ENCODE measurements around the gene ARHGEF38.

DNA sequence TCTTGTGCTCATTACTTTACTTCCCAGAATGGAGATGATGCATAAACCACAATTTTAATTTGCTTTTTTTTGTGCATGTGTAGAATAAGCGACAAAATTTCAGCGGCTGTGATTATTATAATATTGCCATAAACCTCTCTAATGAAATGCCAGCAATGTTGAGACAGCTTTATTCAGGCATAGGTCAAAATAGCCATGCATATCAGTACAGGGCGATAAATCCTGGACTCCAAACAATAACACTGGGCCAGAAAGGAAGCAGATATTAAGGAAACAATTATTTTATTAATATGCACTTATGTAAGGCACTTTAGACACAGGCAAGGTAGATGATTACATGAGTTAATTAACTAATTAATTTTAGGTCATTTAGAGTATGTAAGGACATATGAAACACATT, 47.1 kb downstream of the ARHGEF38 start:
- TF ChIP-seq YY1 (IDR thresholded peaks at IDR 0.05) (no peak), RXRA (IDR thresholded peaks at IDR 0.05) (no peak), TAF1 (conservative IDR thresholded peaks at IDR 0.05) (no peak), RAD21 (IDR thresholded peaks at IDR 0.05) (no peak), JUND (IDR thresholded peaks at IDR 0.05) (no peak), GABPA (IDR thresholded peaks at IDR 0.05 in 1 of 2, conservative IDR thresholded peaks at IDR 0.05 in 1 of 2) (no peak)
- TF ChIP-seq, protein P1, sequence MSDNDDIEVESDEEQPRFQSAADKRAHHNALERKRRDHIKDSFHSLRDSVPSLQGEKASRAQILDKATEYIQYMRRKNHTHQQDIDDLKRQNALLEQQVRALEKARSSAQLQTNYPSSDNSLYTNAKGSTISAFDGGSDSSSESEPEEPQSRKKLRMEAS (IDR thresholded peaks at IDR 0.05), result no peak
- TF ChIP-seq, protein P2, sequence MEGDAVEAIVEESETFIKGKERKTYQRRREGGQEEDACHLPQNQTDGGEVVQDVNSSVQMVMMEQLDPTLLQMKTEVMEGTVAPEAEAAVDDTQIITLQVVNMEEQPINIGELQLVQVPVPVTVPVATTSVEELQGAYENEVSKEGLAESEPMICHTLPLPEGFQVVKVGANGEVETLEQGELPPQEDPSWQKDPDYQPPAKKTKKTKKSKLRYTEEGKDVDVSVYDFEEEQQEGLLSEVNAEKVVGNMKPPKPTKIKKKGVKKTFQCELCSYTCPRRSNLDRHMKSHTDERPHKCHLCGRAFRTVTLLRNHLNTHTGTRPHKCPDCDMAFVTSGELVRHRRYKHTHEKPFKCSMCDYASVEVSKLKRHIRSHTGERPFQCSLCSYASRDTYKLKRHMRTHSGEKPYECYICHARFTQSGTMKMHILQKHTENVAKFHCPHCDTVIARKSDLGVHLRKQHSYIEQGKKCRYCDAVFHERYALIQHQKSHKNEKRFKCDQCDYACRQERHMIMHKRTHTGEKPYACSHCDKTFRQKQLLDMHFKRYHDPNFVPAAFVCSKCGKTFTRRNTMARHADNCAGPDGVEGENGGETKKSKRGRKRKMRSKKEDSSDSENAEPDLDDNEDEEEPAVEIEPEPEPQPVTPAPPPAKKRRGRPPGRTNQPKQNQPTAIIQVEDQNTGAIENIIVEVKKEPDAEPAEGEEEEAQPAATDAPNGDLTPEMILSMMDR (IDR thresholded peaks at IDR 0.05; ENCODE audit: low read depth, low read length, missing input control), result no peak
- TF ChIP-seq, protein P3, sequence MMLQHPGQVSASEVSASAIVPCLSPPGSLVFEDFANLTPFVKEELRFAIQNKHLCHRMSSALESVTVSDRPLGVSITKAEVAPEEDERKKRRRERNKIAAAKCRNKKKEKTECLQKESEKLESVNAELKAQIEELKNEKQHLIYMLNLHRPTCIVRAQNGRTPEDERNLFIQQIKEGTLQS (IDR thresholded peaks at IDR 0.05), result no peak
- TF ChIP-seq, protein P4, sequence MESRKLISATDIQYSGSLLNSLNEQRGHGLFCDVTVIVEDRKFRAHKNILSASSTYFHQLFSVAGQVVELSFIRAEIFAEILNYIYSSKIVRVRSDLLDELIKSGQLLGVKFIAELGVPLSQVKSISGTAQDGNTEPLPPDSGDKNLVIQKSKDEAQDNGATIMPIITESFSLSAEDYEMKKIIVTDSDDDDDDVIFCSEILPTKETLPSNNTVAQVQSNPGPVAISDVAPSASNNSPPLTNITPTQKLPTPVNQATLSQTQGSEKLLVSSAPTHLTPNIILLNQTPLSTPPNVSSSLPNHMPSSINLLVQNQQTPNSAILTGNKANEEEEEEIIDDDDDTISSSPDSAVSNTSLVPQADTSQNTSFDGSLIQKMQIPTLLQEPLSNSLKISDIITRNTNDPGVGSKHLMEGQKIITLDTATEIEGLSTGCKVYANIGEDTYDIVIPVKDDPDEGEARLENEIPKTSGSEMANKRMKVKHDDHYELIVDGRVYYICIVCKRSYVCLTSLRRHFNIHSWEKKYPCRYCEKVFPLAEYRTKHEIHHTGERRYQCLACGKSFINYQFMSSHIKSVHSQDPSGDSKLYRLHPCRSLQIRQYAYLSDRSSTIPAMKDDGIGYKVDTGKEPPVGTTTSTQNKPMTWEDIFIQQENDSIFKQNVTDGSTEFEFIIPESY (IDR thresholded peaks at IDR 0.05), result no peak

Measured in liver (tissue), 3 donors.